Stimulated activated CD8-positive, alpha-beta memory T cell treated with anti-CD3 and anti-CD28 coated beads, Interleukin-12 subunit alpha, Interleukin-12 subunit beta, amount 100 ng/mL, for 1 hour (primary cell): ENCODE measurements around the gene NFYB.
"Not testable (repeated sequence)": the region's sequence is repeated elsewhere in the genome, so short reads cannot be mapped to it uniquely, and the experiment has no call there.

Experiments used
- DNase-seq: peaks from one replicate; pipeline ENCODE4 v3.0.0-alpha.2; 2020; ENCODE audit warnings: low read depth

The NFYB gene

DNA sequence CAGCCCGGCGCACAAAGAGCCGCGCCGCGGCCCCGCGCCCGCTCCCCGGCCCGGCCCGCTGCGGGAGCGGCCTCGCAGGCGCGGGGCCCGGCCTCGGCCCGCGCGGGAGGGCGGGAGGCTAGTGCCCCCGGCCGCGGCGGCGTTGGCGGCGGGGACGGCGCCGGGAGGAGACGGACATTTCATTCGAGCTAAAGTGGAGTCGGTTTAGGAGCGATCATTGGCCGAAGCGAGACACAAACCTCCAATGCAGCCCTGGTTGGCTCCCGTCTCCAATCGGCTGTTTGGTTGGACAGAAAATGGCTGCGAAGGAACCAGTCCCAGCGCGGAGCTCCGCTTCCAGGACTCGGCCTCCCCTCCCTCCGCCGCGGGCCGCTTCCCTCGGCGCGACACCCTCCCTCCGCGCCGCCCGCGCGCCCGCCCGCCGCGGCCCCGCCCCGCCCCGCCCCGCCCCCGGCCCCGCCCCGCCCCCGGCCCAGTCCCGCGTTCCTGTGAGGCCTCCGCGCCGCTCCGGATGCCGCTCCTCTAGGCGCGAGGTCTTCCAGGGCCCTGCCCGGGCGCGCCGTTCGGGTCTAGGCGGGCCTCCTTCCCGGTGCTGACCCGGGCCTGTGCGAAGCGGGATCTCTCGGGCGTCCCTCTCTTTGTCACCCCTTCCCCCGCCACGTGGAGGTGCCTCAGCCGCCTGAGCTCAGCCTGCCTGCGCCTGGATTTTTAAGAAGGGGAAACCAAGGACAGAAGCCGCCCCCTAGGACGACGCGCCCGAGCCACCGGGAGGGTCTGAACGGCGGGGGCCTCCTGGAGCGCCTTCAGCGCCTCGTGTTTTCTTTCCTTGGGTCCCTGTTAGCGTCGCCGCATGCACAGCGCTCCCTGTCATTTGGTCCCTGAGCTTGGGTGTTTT, at the start of gene NFYB:
TSS of gene NFYB (minus strand) at position 309 of the 895 bp plus-strand sequence. CDS start 2,757 bp downstream, outside the sequence.
- DNase-seq: peak; percentile 83

DNA sequence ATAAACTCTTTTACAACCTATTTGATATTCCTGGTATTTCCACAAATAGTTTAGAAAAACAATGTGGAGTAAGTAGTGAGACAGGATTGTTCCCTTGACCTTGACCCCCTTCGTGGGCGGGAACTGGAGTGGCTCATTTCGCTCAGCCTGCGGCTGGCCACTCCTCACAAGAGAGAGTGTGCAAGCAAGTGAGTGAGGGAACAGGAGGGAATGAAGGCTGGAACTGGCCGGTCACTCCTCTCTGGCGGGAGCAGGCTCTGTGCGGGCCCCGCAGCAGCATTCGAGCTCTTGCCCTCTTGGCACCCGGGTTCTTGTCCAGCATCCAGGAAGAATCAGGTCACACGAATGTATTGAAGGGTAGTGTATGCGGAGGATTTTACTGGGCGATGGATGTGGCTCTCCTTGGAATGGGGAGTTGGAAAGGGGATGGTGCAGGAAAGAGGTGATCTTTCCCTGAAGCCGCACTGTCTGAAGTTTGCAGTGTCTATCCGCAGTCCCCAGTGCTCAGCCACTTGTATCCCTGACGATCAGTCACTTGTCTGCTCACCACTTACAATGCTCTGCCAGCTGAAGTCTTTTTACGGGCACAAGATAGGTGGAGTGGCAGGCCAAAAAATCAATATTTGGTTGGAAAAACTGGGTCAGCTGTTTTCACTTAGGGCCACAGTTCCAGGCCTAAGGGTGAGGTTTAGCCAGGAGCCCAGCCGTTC, 49.6 kb upstream of the NFYB start:
- DNase-seq: no peak

- no peak for DNase-seq
These were observed 45.4 kb upstream of the NFYB start for GRCh38 chr12:104183443-104183842.

DNA sequence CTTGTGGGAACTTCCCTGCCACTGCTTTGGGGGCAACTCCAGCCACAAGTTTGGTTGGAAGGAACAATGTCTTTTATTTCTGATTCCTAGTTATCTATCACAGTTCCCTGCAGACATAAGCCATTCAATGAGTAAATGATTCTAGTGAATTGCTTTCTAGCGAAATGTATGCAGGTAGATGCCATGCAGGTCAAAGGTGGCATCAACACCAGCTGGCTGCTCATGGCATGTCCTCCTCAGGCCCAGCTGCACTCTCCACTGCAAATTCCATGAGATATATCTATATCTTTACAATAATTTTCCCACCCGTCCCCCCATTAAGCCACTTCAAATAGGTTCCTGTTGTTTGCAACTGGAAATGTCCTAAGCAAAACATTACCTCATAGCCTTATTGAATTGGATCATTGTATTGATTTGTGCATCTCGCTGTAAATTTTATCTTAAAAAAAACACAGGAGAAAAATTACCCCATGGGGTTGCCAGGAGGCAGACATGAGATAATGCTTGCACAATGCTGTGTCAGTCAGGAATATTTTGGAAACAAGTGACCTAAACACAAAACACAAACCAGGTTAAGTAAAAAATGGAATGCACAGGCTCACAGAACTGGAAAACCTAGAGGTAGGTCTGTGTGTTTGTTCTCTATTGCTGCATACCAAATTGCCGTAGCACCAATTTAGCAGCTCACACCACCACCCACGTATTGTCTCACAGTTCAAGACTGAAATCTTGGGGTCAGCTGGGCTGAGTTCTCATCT, 44.8 kb upstream of the NFYB start:
- no peak for DNase-seq

DNA sequence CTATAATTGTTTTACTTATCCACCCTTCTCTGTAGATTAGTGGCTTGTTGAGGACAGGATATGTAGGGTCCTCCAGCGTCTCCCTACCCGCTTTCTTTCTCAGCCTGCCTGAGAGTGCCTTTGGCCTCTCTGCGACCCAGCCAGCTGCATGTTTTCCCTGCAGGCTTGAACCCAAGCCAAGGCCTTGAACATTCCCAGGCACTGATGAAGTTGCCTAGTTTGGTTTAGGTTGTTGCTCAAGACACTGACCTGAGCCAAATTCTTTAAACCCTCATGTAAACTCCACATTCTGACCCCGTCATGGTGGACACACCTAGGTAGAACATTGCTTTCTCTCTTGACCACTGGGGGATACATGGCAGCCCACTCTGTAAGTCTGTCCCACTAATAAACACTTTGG, 44.1 kb upstream of the NFYB start:
- DNase-seq: no peak

DNA sequence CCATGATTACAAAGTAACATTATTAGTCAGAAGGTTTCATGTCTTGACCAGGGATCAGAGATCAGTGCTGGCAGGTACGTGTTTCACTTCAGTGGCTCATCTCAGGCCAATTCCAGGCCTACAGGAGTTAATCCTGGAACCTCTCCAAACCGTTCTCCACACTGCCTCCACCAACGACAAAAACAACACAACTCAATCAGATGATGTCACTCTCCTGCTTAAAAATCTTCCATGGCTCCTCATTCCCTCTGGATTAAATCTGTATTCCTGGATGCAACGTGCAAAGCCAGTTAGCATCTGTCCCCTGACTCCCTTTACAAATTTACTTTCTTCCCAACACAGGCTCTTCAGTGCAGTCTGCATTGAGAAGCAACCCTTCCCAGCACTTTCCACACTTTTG, 43.3 kb upstream of the NFYB start:
- DNase-seq: no peak

GRCh38 chr12:104180374-104180773, 42.4 kb upstream of the NFYB start:
- DNase-seq: no peak

DNA sequence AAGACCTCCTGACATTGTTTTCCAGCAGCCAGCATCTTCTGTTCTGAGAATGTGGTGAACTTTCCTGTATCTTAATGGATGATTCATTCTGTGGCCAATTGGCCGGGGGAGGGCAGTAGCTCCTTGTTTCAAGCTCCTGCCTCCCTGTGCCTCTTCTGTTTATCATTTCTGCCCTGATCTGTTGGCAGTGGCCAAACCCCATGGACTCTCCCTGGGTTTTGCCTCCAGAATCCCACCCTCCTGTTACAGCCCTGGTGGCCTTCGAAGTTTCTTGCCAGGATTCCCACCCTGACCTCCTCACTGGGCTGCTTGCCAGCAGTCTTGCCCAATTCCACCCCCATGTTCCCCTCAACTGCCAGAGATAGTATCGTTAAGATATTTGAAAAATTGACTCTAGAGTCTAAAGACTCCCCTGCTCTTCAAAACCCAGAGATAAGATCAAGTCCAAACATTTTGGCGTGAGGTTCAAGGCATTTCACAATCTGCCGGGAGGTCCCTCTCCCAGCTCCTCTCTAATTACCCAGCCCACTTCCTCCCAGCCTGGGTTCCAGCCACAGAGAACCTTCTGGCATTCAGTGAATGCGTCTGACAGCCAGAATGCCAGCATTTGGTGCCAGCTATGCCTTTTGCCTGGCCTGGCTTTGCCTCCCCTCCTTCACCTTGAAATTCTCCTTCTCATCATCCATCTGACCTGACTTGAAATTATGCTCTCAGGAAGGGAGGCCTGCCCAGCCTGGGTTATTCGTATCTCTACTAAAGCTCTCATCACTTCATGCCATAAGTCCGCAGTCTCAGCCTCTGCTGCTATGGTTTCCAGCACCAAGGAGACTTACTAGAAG, 39.9 kb upstream of the NFYB start:
- no peak for DNase-seq

- no peak for DNase-seq
These were observed 39.3 kb upstream of the NFYB start for GRCh38 chr12:104177336-104177662.

- no peak for DNase-seq
These were observed 37.8 kb upstream of the NFYB start for GRCh38 chr12:104175726-104176247.

GRCh38 chr12:104173804-104174203, 35.8 kb upstream of the NFYB start:
- not testable (repeated sequence) for DNase-seq

DNA sequence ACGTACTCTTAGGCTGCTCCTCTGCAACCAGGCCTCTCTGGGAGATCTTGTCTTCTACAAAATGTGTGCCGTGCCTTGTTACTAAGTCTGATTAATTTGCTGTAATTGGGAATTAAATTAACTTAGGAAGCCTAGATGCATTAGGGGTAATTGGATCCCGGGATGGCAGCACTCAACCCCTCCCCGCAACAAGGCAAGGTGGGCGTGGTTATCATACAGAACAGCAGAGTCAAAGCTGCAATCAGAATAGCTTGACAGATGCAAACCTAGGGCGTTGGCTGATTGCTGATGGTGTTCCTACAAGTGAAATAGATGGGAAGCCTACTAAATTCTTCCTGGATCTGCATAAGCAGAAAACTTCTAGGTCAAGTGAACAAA, 34.5 kb upstream of the NFYB start:
- DNase-seq: no peak

DNA sequence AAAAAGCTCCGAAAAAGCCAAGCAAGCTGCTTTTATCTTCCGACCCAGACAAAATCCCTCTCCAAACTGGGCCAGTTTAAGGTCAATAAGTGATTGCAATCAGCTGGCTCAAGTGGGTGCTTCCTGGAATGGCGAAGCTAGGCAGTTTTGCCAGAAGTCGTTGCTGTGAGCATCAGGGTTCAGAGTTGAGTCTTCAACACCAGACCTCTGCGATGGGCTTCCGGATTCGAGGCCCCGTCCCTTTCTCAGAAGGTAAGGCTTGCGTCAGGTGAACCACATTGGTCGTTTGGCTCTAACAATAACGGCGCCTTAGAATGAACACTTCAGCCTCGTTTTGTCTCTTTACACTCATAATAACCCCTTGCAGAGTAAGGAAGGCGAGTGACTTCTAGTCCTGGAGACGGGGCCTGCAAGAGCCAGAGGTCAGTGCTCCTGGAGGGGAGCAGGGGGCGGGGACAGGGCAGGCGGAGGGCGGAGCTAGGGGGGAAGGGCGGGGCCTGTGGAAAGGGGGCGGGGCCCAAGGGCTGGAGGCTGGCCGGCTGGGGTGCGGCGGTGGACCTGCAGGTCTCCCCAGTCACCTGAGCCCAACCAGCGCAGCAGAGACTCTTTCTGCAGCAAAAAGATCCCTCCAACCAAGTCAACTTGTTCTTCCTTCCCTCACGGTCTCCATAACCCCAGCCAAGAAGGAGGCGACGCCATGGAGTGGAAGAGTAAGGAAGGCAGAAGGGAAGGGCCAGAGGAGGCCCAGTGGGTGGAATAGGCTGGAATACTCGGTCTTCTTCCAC, 34.0 kb upstream of the NFYB start:
- no peak for DNase-seq

GRCh38 chr12:104168596-104168995, 30.6 kb upstream of the NFYB start:
- DNase-seq: no peak

DNA sequence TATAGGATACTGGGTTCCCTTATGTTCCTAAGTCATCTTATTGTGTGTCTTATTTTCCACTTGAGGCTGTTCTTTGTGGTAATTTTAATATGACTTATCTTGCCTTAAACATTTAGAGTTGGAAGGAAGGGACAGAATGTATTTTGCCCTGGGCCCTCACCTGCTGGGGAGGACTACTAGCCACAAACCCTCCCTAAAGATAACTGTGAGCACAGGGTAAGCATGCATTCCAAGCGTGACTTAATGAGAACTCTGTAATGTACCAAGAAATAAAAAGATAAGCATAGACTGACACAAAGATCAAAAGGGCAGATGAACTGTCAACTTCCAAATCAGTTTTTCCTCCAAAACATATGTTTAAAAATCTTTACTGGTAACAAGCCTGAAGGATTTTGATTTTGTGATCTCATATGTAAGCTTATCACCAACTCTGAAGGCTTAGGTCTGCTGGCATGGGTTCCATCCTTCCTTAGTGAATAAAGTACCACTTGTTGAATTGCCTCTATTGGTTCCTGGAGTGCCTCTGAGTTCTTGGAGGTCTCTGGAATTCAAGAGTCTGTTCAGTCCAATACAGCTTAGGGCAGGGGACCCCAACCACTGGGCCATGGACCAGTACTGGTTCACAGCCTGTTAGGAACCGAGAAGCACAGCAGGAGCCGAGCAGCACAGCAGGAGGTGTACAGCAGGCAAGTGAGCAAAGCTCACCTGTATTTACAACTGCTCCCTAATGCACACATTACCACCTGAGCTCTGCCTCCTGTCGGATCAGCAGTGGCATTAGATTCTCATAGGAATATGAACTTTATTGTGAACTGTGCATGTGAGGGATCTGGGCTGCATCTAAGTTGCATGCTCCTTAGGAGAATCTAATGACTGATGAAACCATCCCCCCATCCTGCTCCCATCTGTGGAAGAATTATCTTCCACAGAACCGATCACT, 29.8 kb upstream of the NFYB start:
- no peak for DNase-seq

DNA sequence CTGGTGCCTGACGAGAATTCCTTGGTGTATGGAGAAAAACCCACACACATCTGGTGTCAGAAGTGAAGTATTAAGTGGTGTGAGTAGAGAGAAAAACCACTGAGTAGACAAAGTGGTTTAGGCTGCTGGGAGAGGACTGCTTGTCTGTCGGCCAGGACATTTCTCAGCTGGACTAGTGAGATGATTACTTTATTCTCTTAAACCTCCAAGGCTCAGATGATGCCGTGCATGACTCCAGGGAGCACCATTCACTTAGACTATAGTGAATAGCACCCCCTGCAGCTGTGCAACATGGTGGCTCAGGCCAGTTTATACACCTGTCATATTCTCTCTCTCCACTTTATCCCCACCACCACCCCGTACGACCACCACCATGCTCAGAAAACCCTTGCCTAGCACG, 28.5 kb upstream of the NFYB start:
- DNase-seq: no peak

DNA sequence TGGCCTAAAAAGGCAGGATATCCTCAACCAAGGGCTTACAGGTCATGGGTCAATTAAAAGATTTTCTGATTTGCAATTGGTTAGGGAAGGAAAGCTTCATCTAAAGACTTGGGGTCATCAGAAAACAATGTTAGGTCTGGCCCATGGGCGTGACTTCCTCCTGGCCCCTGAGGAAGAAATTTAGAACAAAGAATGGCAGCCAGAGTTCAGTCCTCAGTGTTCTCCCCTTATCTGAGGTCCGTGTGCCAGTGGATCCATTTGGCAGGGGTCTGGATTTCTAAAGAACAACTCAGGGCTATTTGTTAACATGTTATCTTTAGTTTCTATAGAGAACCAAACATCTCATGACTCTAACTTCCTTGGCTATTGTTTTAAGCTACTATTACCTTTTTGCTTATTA, 27.8 kb upstream of the NFYB start:
- no peak for DNase-seq

- DNase-seq: no peak
These were observed 26.6 kb upstream of the NFYB start for GRCh38 chr12:104164634-104165033.

DNA sequence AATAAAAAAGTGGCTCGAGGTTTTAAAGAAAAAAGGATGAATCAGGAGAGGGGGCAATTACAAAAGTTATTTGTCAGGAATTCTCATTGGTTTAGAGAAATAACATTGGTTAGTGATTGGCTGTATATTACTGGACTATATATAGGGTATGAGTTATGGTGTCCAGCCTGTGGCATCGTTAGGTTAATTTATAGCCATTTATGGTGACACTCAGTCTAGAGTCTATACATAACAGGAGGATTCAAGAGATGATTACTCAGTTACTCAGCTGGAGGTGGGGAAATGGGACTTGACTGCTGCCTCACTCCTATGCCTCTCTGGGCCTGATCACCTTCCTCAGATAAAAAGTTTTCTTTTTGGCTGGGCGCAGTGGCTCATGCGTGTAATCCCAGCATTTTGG, 25.6 kb upstream of the NFYB start:
- DNase-seq: no peak

GRCh38 chr12:104163028-104163427, 25.0 kb upstream of the NFYB start:
- not testable (repeated sequence) for DNase-seq
